ENCODE results near the gene KIF3A.

The KIF3A gene

GRCh38 chr5:132756542-132756941, 19.2 kb upstream of the KIF3A start:
- TF ChIP-seq CTCF (IDR thresholded peaks at IDR 0.05; ENCODE audit: unreplicated experiment in 3 of 3) = no peak
- H3K36me3 Mint-ChIP-seq (ENCODE audit: low read depth) = peaks cover 30% of the 10 kb centered on the region
- H3K27me3 Mint-ChIP-seq (ENCODE audit: low read depth) = no peaks in the 10 kb centered on the region
- no peak overlapping the region for H3K27ac Mint-ChIP-seq
- no peaks in the 10 kb centered on the region for H3K9me3 Mint-ChIP-seq
- peaks cover 5% of the 10 kb centered on the region for H3K4me1 Mint-ChIP-seq
- H3K4me3 Mint-ChIP-seq = no peak overlapping the region

GRCh38 chr5:132754947-132755346, 17.6 kb upstream of the KIF3A start:
- peaks cover 17% of the 10 kb centered on the region for H3K36me3 Mint-ChIP-seq (ENCODE audit: low read depth)
- no peak overlapping the region for H3K4me3 Mint-ChIP-seq
- peaks cover 5% of the 10 kb centered on the region for H3K4me1 Mint-ChIP-seq
- peak in 1 of 3 experiments; percentile 13 for TF ChIP-seq CTCF (IDR thresholded peaks at IDR 0.05; ENCODE audit: unreplicated experiment in 3 of 3)
- H3K27ac Mint-ChIP-seq = no peak overlapping the region
- H3K27me3 Mint-ChIP-seq (ENCODE audit: low read depth) = peaks cover 11% of the 10 kb centered on the region
- no peaks in the 10 kb centered on the region for H3K9me3 Mint-ChIP-seq

GRCh38 chr5:132754111-132754510, 16.8 kb upstream of the KIF3A start:
- H3K4me3 Mint-ChIP-seq = no peak overlapping the region

GRCh38 chr5:132753135-132753987, 16.0 kb upstream of the KIF3A start:
- Mint-ChIP-seq H3K27me3 (ENCODE audit: low read depth) (peaks cover 27% of the 10 kb centered on the region), H3K4me1 (peaks cover 5% of the 10 kb centered on the region), H3K4me3 (no peak overlapping the region), H3K27ac (peak overlapping the region in 1 of 3 experiments; percentile 29), H3K9me3 (no peaks in the 10 kb centered on the region), H3K36me3 (ENCODE audit: low read depth) (peaks cover 9% of the 10 kb centered on the region)
- TF ChIP-seq CTCF (IDR thresholded peaks at IDR 0.05; ENCODE audit: unreplicated experiment in 3 of 3) = no peak

More at GRCh38 chr5:132754111-132754510, 16.8 kb upstream of the KIF3A start:
- TF ChIP-seq CTCF (IDR thresholded peaks at IDR 0.05; ENCODE audit: unreplicated experiment in 3 of 3) = no peak
- H3K36me3 Mint-ChIP-seq (ENCODE audit: low read depth) = peaks cover 16% of the 10 kb centered on the region
- no peak overlapping the region for H3K27ac Mint-ChIP-seq
- peaks cover 5% of the 10 kb centered on the region for H3K4me1 Mint-ChIP-seq
- peaks cover 19% of the 10 kb centered on the region for H3K27me3 Mint-ChIP-seq (ENCODE audit: low read depth)
- H3K9me3 Mint-ChIP-seq = no peaks in the 10 kb centered on the region

- Mint-ChIP-seq H3K4me1 (peaks cover 5% of the 10 kb centered on the region), H3K36me3 (ENCODE audit: low read depth) (peaks cover 6% of the 10 kb centered on the region), H3K9me3 (no peaks in the 10 kb centered on the region), H3K27me3 (ENCODE audit: low read depth) (peaks cover 33% of the 10 kb centered on the region), H3K4me3 (no peak overlapping the region), H3K27ac (no peak overlapping the region)
- no peak for TF ChIP-seq CTCF (IDR thresholded peaks at IDR 0.05; ENCODE audit: unreplicated experiment in 3 of 3)
These were observed 15.3 kb upstream of the KIF3A start for GRCh38 chr5:132752581-132753125.
